COLO668 (cell line): Measurements from ENCODE around the gene KMT2E.
"Not testable (repeated sequence)": the region's sequence is repeated elsewhere in the genome, so short reads cannot be mapped to it uniquely, and the experiment has no call there.

Experiments used
- DNase-seq: peaks from one replicate; lab custom pipeline; 2025; ENCODE audit not compliant: unreplicated experiment; lab: John Stamatoyannopoulos, UW

The KMT2E gene

GRCh38 chr7:104983076-104983577, 30.9 kb upstream of the KMT2E start:
- DNase-seq: no peak

GRCh38 chr7:104983578-104984539, 30.1 kb upstream of the KMT2E start:
- no peak for DNase-seq

GRCh38 chr7:104984585-104985258, 29.3 kb upstream of the KMT2E start:
- DNase-seq: no peak

GRCh38 chr7:104985259-104985617, 28.8 kb upstream of the KMT2E start:
- no peak for DNase-seq

GRCh38 chr7:104986628-104987259, 27.3 kb upstream of the KMT2E start:
- DNase-seq: no peak

- not testable (repeated sequence) for DNase-seq
Measured at GRCh38 chr7:104987403-104987802, 26.6 kb upstream of the KMT2E start.

GRCh38 chr7:104990983-104991382, 23.0 kb upstream of the KMT2E start:
- no peak for DNase-seq

- DNase-seq: no peak
Measured at GRCh38 chr7:104992306-104992705, 21.7 kb upstream of the KMT2E start.

- DNase-seq: no peak
Measured at GRCh38 chr7:104993217-104993862, 20.7 kb upstream of the KMT2E start.

- no peak for DNase-seq
Measured at GRCh38 chr7:104998040-104998752, 15.8 kb upstream of the KMT2E start.

- no peak for DNase-seq
Measured at GRCh38 chr7:105000200-105000599, 13.8 kb upstream of the KMT2E start.

GRCh38 chr7:105000927-105001336, 13.1 kb upstream of the KMT2E start:
- DNase-seq: no peak

GRCh38 chr7:105001652-105002184, 12.3 kb upstream of the KMT2E start:
- no peak for DNase-seq

- DNase-seq: no peak
Measured at GRCh38 chr7:105003275-105003674, 10.7 kb upstream of the KMT2E start.

GRCh38 chr7:105003872-105004510, 10.0 kb upstream of the KMT2E start:
- DNase-seq: no peak

- DNase-seq: not testable (repeated sequence)
Measured at GRCh38 chr7:105005006-105005405, 9.0 kb upstream of the KMT2E start.

- DNase-seq: not testable (repeated sequence)
Measured at GRCh38 chr7:105005486-105005885, 8.5 kb upstream of the KMT2E start.

- no peak for DNase-seq
Measured at GRCh38 chr7:105006367-105007136, 7.5 kb upstream of the KMT2E start.

GRCh38 chr7:105007298-105007697, 6.7 kb upstream of the KMT2E start:
- DNase-seq: no peak
